Neural progenitor cell (in vitro differentiated cells): Measurements from ENCODE around the gene TRAPPC5. TPM values are rescaled to one million over a fixed set of nuclear protein-coding genes. Genes with fewer than 3 reads are reported as not detected.

Experiments used
- DNase-seq: peaks from one replicate; pipeline ENCODE4 v3.0.0-alpha.2; 2016; ENCODE audit warnings: low spot score
- H2AFZ ChIP-seq: fragments of 200-600 bp; sonication (generic); replicated peaks from 2 replicates; pipeline ENCODE4 v1.6.1; 2016; ENCODE audit warnings: antibody characterized with exemption
- H3F3A ChIP-seq: fragments of 200-600 bp; sonication (generic); 2 replicates; pipeline ENCODE4 v1.6.1; 2016; ENCODE audit warnings: antibody characterized with exemption, low read depth
- H3K27ac ChIP-seq: fragments of 200-600 bp; sonication (generic); 2 replicates; pipeline ENCODE4 v1.5.1; 2016; ENCODE audit warnings: mild to moderate bottlenecking
- H3K27me3 ChIP-seq: fragments of 200-600 bp; sonication (generic); 2 replicates; pipeline ENCODE4 v1.6.1; 2016; ENCODE audit warnings: mild to moderate bottlenecking, moderate library complexity
- H3K36me3 ChIP-seq: fragments of 200-600 bp; sonication (generic); 2 replicates; pipeline ENCODE4 v1.5.1; 2016
- H3K4me1 ChIP-seq: fragments of 200-600 bp; sonication (generic); 2 replicates; pipeline ENCODE4 v1.6.1; 2016; ENCODE audit warnings: mixed run types
- H3K4me2 ChIP-seq: fragments of 200-600 bp; sonication (generic); 2 replicates; pipeline ENCODE4 v1.6.1; 2016
- H3K4me3 ChIP-seq: fragments of 200-600 bp; sonication (generic); 2 replicates; pipeline ENCODE4 v1.5.1; 2016
- H3K79me2 ChIP-seq: fragments of 200-600 bp; sonication (generic); 2 replicates; pipeline ENCODE4 v1.6.1; 2016; ENCODE audit warnings: low read depth
- H3K9ac ChIP-seq: fragments of 200-600 bp; sonication (generic); 2 replicates; pipeline ENCODE4 v1.6.1; 2016
- H3K9me3 ChIP-seq: fragments of 200-600 bp; sonication (generic); 2 replicates; pipeline ENCODE4 v1.5.1; 2016; ENCODE audit warnings: low read depth
- H4K20me1 ChIP-seq: fragments of 200-600 bp; sonication (generic); 2 replicates; pipeline ENCODE4 v1.6.1; 2016; ENCODE audit warnings: low read depth
- H3K27ac Mint-ChIP-seq: 3 replicates; pipeline ENCODE4 v1.8.0; 2021; ENCODE audit warnings: mixed read lengths
- H3K27me3 Mint-ChIP-seq: 2 replicates; pipeline ENCODE4 v1.8.0; 2022; ENCODE audit warnings: low read depth, mild to moderate bottlenecking, inconsistent platforms, moderate library complexity, mixed read lengths; ENCODE audit not compliant: insufficient read depth
- H3K36me3 Mint-ChIP-seq: 3 replicates; pipeline ENCODE4 v1.8.0; 2021; ENCODE audit warnings: mixed read lengths
- H3K4me1 Mint-ChIP-seq: 3 replicates; pipeline ENCODE4 v1.8.0; 2021; ENCODE audit warnings: mixed read lengths
- H3K4me3 Mint-ChIP-seq: 3 replicates; pipeline ENCODE4 v1.8.0; 2021; ENCODE audit warnings: mild to moderate bottlenecking, moderate library complexity, mixed read lengths
- H3K9me3 Mint-ChIP-seq: 3 replicates; pipeline ENCODE4 v1.8.0; 2020; ENCODE audit warnings: mixed read lengths
- EZH2 ChIP-seq: fragments of 200-600 bp; sonication (generic); IDR thresholded peaks from 2 replicates; pipeline ENCODE4 v1.6.1; 2017; ENCODE audit warnings: antibody characterized with exemption, mild to moderate bottlenecking, moderate library complexity
- EZH2phosphoT487 ChIP-seq: fragments of 200-600 bp; sonication (generic); IDR thresholded peaks from 2 replicates; pipeline ENCODE4 v1.6.1; 2017; ENCODE audit warnings: antibody characterized with exemption
- total RNA-seq: library from RNA; depleted of rRNA; stranded (reverse); fragments of >200 nt; gene quantifications from 2 replicates; pipeline ENCODE4 v1.2.3, GENCODE V29; 2015; ENCODE audit warnings: low replicate concordance
- TF ChIP-seq, protein P1 (sequence below): fragments of 200-600 bp; sonication (generic); IDR thresholded peaks from 2 replicates; pipeline ENCODE4 v1.5.1; 2017; ENCODE audit warnings: antibody characterized with exemption, mild to moderate bottlenecking

Gene TRAPPC5
- total RNA-seq, 1 donor from 2014 or later = 24.4 TPM

DNA sequence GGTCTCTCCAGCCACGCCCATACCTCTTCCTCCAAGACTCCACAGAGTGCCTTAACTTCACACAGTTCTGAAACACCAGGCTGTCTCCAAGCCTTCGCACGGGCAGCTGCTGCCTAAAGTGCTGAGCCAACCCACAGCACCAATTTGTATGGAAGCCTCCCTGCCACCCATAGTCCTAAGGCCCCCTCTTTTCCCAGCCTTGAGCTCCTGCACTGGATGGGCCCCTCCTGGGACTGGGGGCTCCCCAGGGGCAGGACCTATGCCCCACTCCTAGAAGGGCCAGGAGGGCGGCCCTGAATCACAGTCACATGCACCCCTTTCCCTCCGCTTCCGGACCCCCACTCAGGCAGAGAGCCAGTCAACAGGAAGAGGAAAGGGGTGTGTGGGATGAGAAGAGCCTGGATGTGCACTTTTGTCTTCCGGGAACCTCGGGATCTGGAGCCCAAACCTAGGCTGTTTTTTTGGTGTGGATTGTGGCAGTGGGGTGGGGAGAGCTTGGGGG is 26.4 kb downstream of the TRAPPC5 start:
- H3K79me2 ChIP-seq = no peaks in the 10 kb centered on the region
- no peaks in the 10 kb centered on the region for H3K4me1 ChIP-seq
- H3K27ac ChIP-seq = no peak overlapping the region
- H4K20me1 ChIP-seq = no peaks in the 10 kb centered on the region
- H3K27me3 ChIP-seq = no peaks in the 10 kb centered on the region
- Mint-ChIP-seq H3K27me3 (peaks cover 13% of the 10 kb centered on the region), H3K4me3 (no peak overlapping the region), H3K27ac (no peak overlapping the region), H3K9me3 (no peaks in the 10 kb centered on the region), H3K36me3 (no peaks in the 10 kb centered on the region), H3K4me1 (no peaks in the 10 kb centered on the region)
- no peak overlapping the region for H3K9ac ChIP-seq
- H3F3A ChIP-seq = no peaks in the 10 kb centered on the region
- no peak for DNase-seq
- no peak overlapping the region for H2AFZ ChIP-seq
- H3K9me3 ChIP-seq = no peaks in the 10 kb centered on the region
- H3K4me3 ChIP-seq = no peak overlapping the region
- TF ChIP-seq EZH2phosphoT487 (no peak), EZH2 (no peak)
- TF ChIP-seq, protein P1, sequence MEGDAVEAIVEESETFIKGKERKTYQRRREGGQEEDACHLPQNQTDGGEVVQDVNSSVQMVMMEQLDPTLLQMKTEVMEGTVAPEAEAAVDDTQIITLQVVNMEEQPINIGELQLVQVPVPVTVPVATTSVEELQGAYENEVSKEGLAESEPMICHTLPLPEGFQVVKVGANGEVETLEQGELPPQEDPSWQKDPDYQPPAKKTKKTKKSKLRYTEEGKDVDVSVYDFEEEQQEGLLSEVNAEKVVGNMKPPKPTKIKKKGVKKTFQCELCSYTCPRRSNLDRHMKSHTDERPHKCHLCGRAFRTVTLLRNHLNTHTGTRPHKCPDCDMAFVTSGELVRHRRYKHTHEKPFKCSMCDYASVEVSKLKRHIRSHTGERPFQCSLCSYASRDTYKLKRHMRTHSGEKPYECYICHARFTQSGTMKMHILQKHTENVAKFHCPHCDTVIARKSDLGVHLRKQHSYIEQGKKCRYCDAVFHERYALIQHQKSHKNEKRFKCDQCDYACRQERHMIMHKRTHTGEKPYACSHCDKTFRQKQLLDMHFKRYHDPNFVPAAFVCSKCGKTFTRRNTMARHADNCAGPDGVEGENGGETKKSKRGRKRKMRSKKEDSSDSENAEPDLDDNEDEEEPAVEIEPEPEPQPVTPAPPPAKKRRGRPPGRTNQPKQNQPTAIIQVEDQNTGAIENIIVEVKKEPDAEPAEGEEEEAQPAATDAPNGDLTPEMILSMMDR = no peak
- no peak overlapping the region for H3K4me2 ChIP-seq
- H3K36me3 ChIP-seq = no peaks in the 10 kb centered on the region

DNA sequence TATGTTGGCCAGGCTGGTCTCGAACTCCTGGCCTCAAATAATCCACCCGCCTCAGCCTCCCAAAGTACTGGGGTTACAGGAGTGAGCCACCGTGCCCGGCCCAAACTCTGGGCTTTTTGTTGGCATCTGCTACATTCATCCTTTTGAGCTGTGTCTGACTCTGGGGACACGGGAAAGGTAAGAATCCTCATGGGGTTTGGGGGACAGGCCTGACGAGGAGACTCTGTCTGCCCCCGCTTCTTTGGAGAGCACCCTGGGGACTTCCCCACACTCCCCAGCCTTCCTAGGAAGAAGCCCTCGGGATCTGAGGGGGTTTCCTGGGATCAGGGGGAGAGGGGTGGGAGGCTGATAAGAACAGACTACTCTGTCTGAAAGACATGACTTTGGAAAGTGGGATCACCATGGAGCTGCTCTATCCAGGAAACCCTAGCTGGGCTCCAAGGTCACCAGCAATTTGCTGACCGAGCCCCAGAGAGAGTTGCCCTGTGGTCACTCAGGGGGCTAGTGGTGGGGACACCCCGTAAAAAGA is 29.4 kb downstream of the TRAPPC5 start:
- no peak overlapping the region for H2AFZ ChIP-seq
- TF ChIP-seq, protein P1 = no peak
- TF ChIP-seq EZH2 (no peak), EZH2phosphoT487 (no peak)
- H3K27ac Mint-ChIP-seq = no peak overlapping the region

DNA sequence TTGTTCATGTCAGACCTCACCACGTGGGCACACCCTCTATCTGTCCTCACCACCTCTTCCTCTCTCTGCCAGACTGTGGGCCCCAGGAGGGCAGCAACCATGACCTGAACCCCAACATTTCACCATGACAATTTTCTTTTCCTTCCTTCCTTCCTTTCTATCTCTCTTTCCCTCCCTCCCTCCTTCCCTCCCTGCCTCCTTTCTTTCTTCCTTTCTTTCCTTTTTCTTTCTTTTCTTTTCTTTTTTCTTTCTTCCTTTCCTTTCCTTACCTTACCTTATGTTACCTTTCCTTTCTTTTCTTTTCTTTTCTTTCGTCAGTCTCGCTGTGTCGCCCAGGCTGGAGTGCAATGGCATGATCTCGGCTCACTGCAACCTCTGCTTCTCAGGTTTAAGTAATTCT is 30.0 kb downstream of the TRAPPC5 start:
- H3K4me1 Mint-ChIP-seq = no peaks in the 10 kb centered on the region
- no peak overlapping the region for H3K27ac ChIP-seq
- no peak overlapping the region for H3K9ac ChIP-seq
- no peaks in the 10 kb centered on the region for H3K79me2 ChIP-seq
- no peak for TF ChIP-seq EZH2phosphoT487
- TF ChIP-seq, protein P1 = no peak
- no peak for TF ChIP-seq EZH2
- no peaks in the 10 kb centered on the region for H3K36me3 Mint-ChIP-seq
- H3K4me3 Mint-ChIP-seq = no peak overlapping the region
- no peaks in the 10 kb centered on the region for H3K27me3 ChIP-seq
- H4K20me1 ChIP-seq = no peaks in the 10 kb centered on the region
- no peak overlapping the region for H3K27ac Mint-ChIP-seq
- H3K9me3 Mint-ChIP-seq = no peaks in the 10 kb centered on the region
- H3K9me3 ChIP-seq = no peaks in the 10 kb centered on the region
- no peak overlapping the region for H3K4me2 ChIP-seq
- no peaks in the 10 kb centered on the region for H3F3A ChIP-seq
- no peaks in the 10 kb centered on the region for H3K4me1 ChIP-seq
- no peak overlapping the region for H3K4me3 ChIP-seq
- H2AFZ ChIP-seq = no peak overlapping the region
- no peaks in the 10 kb centered on the region for H3K36me3 ChIP-seq
- H3K27me3 Mint-ChIP-seq = peaks cover 12% of the 10 kb centered on the region
- DNase-seq = no peak

More for the DNA sequence above, 29.4 kb downstream of the TRAPPC5 start:
- Histone ChIP-seq H3K27ac (no peak overlapping the region), H3K4me2 (no peak overlapping the region), H3K9me3 (no peaks in the 10 kb centered on the region), H3K4me1 (no peaks in the 10 kb centered on the region), H3K4me3 (no peak overlapping the region), H3K79me2 (no peaks in the 10 kb centered on the region), H3F3A (no peaks in the 10 kb centered on the region), H3K9ac (no peak overlapping the region), H3K27me3 (no peaks in the 10 kb centered on the region), H4K20me1 (no peaks in the 10 kb centered on the region), H3K36me3 (no peaks in the 10 kb centered on the region)
- H3K4me1 Mint-ChIP-seq = no peaks in the 10 kb centered on the region
- DNase-seq = no peak
- H3K4me3 Mint-ChIP-seq = no peak overlapping the region
- H3K36me3 Mint-ChIP-seq = no peaks in the 10 kb centered on the region
- H3K27me3 Mint-ChIP-seq = peaks cover 13% of the 10 kb centered on the region
- no peaks in the 10 kb centered on the region for H3K9me3 Mint-ChIP-seq
